Hepatocyte (in vitro differentiated cells): ENCODE measurements around the gene LEP.

Experiments used
- CTCF ChIP-seq: fragments of 200-600 bp; sonication (generic); IDR thresholded peaks from 2 replicates; pipeline ENCODE4 v1.5.1; 2016; ENCODE audit warnings: antibody characterized with exemption, mild to moderate bottlenecking; ENCODE audit not compliant: poor library complexity
- EZH2 ChIP-seq: fragments of 200-600 bp; sonication (generic); IDR thresholded peaks from 2 replicates; pipeline ENCODE4 v1.6.1; 2016; ENCODE audit warnings: antibody characterized with exemption, mild to moderate bottlenecking, borderline replicate concordance
- EZH2phosphoT487 ChIP-seq: fragments of 200-600 bp; sonication (generic); IDR thresholded peaks from one replicate; pipeline ENCODE4 v1.6.1; 2018; ENCODE audit warnings: antibody characterized with exemption, mild to moderate bottlenecking, low read depth, moderate library complexity; ENCODE audit not compliant: unreplicated experiment, severe bottlenecking

DNA sequence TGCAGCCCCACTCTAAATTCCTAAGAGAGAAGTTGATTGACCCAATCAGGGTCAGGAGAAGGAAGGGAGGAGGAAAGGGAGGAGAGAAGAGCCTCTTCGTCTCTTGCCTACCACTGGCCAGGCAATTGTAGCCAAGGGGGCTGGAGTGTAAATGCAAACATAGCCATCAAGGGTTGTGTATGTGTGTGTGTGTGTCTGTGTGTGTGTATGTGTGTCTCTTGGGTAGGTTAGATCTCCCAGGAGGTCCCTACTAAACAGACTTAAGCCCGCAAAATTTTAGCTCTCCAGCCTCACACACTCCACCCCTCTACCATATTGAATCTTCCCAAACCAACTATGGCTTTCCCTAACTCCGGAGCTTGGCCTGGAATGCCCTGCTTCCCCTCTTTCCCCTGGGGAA is 3.8 kb downstream of the LEP start:
- no peak for TF ChIP-seq CTCF
- TF ChIP-seq EZH2, result no peak
- no peak for TF ChIP-seq EZH2phosphoT487
